K562 (cell line): ENCODE results near the gene TNFRSF19. TPM values are rescaled to one million over a fixed set of nuclear protein-coding genes. Genes with fewer than 3 reads are reported as not detected.

Experiments used
- ATAC-seq: fragments of 200-7000 bp; cut with Tn5 transposase; 3 replicates; pipeline ENCODE4 v1.9.1; 2020; ENCODE audit warnings: moderate library complexity
- BruUV-seq: library from RNA; stranded (reverse); fragments of 400-500 nt; replicated peaks from 2 replicates; lab custom pipeline; 2021; lab: Mats Ljungman, UMichigan
- CTCF ChIA-PET: fragments of 300-600 bp; formaldehyde crosslinking; extraction: SDS; loops from one replicate; lab custom pipeline; 2021; ENCODE audit warnings: low intra/inter-chr PET ratio; lab: Yijun Ruan, JAX
- POLR2A ChIA-PET: fragments of 300-600, 350-650 bp; sonication (Branson Sonifier 250); formaldehyde crosslinking; extraction: SDS; loops from one replicate; lab custom pipeline; 2021; ENCODE audit warnings: antibody characterized with exemption, inconsistent platforms; lab: Yijun Ruan, JAX
- DNase-seq, 4 experiments: peaks; one replicate each; pipeline versions ENCODE4 v3.0.0 to v3.0.0-alpha.2; 2011 to 2018; ENCODE audit warnings: low spot score in 3 of 4, mixed read lengths in 3 of 4; ENCODE audit errors: extremely low read depth in 1 of 4
- FAIRE-seq: peaks from 2 replicates; lab custom pipeline; 2011; peaks lifted over from hg19 to GRCh38; lab: Jason Lieb, UNC
- H2AFZ ChIP-seq: 2 replicates; pipeline ENCODE4 v1.6.0; 2011; ENCODE audit warnings: low read depth, low read length, control low read depth, inconsistent platforms
- H3K27ac ChIP-seq: fragments of 200-600 bp; 3 replicates; pipeline ENCODE4 v1.8.0; 2011; ENCODE audit warnings: low read depth, mild to moderate bottlenecking, control low read depth, inconsistent platforms, low read length, moderate library complexity, mixed read lengths; ENCODE audit errors: extremely low read depth
- H3K27me3 ChIP-seq, 2 experiments: fragments of 300-600 bp in 1 of 2; 2 replicates in 1 of 2; 3 replicates in 1 of 2; pipeline versions ENCODE4 v1.6.0 to v1.8.0; 2011; ENCODE audit warnings: inconsistent platforms in 2 of 2, low read length in 2 of 2, mild to moderate bottlenecking in 1 of 2, mixed read lengths in 1 of 2, moderate library complexity in 1 of 2; ENCODE audit not compliant: control insufficient read depth in 2 of 2, insufficient read depth in 2 of 2
- H3K36me3 ChIP-seq: fragments of 300-600 bp; 3 replicates; pipeline ENCODE4 v1.8.0; 2011; ENCODE audit warnings: mild to moderate bottlenecking, low read length, inconsistent platforms; ENCODE audit not compliant: control insufficient read depth, insufficient read depth
- H3K4me1 ChIP-seq, 2 experiments: fragments of 200-600 bp in 1 of 2; replicated peaks in 1 of 2; 2 replicates in 1 of 2; 3 replicates in 1 of 2; pipeline versions ENCODE4 v1.5.1 to v1.8.0; 2011; ENCODE audit warnings: inconsistent platforms in 2 of 2, low read length in 2 of 2, mild to moderate bottlenecking in 1 of 2, mixed read lengths in 1 of 2, moderate library complexity in 1 of 2; ENCODE audit not compliant: control insufficient read depth in 2 of 2, insufficient read depth in 2 of 2
- H3K4me2 ChIP-seq: 2 replicates; pipeline ENCODE4 v1.6.1; 2011; ENCODE audit warnings: low read length, control low read depth, inconsistent platforms, mixed read lengths; ENCODE audit not compliant: insufficient read depth
- H3K4me3 ChIP-seq: fragments of 200-600 bp; sonication (generic), shearing (Covaris generic); 2 replicates; pipeline ENCODE4 v1.5.1; 2016; ENCODE audit warnings: control low read depth, inconsistent platforms
- H3K79me2 ChIP-seq: fragments of 200-600 bp; 3 replicates; pipeline ENCODE4 v1.8.0; 2011; ENCODE audit warnings: low read length, inconsistent platforms; ENCODE audit not compliant: control insufficient read depth, insufficient read depth
- H3K9ac ChIP-seq, 2 experiments: 2 replicates each; pipeline versions ENCODE4 v1.6.0 to v1.6.1; 2011; ENCODE audit warnings: low read depth in 2 of 2, low read length in 2 of 2, control low read depth in 1 of 2, inconsistent platforms in 1 of 2, mild to moderate bottlenecking in 1 of 2, mixed read lengths in 1 of 2; ENCODE audit not compliant: insufficient read depth in 1 of 2
- H3K9me1 ChIP-seq: one replicate; pipeline ENCODE4 v1.6.0; 2011; ENCODE audit warnings: inconsistent platforms, mild to moderate bottlenecking, low read length, moderate library complexity; ENCODE audit not compliant: control insufficient read depth, insufficient read depth
- H3K9me3 ChIP-seq: replicated peaks from 2 replicates; pipeline ENCODE4 v1.5.1; 2011; ENCODE audit warnings: low read depth, low read length, inconsistent platforms; ENCODE audit not compliant: control insufficient read depth, insufficient read depth
- H4K20me1 ChIP-seq: replicated peaks from 2 replicates; pipeline ENCODE4 v1.6.1; 2011; ENCODE audit warnings: low read length, inconsistent platforms, mixed read lengths; ENCODE audit not compliant: control insufficient read depth, insufficient read depth
- ATF1 ChIP-seq, 2 experiments: fragments of 450-650 bp in 1 of 2; IDR thresholded peaks; 2 replicates each; pipeline ENCODE4 v1.6.1; 2016; ENCODE audit warnings: missing compliant biosample characterization in 1 of 2, missing genetic modification characterization in 1 of 2
- BCOR ChIP-seq: fragments of 450-650 bp; IDR thresholded peaks from 2 replicates; pipeline ENCODE4 v1.6.1; 2016
- BMI1 ChIP-seq: fragments of 150-350 bp; IDR thresholded peaks from 2 replicates; pipeline ENCODE4 v1.6.1; 2014; ENCODE audit warnings: low read length
- BRCA1 ChIP-seq, 2 experiments: fragments of 450-650 bp in 1 of 2; sonication (generic) in 1 of 2; formaldehyde crosslinking in 1 of 2; IDR thresholded peaks; 2 replicates each; pipeline versions ENCODE4 v1.5.0 to v1.6.1; 2017 to 2020; ENCODE audit warnings: mild to moderate bottlenecking in 1 of 2, missing genetic modification reagents in 1 of 2
- BRD4 ChIP-seq: fragments of 200-600 bp; sonication (generic); IDR thresholded peaks from 2 replicates; pipeline ENCODE4 v1.6.1; 2017; ENCODE audit warnings: inconsistent platforms
- ETV6 ChIP-seq, 3 experiments: fragments of 150-350 bp in 1 of 3; sonication (generic) in 1 of 3; formaldehyde crosslinking in 1 of 3; IDR thresholded peaks; 2 replicates each; pipeline versions ENCODE4 v1.6.1 to v1.8.0; 2014 to 2022; ENCODE audit warnings: borderline replicate concordance in 2 of 3, low read depth in 2 of 3, antibody characterized with exemption in 1 of 3, low read length in 1 of 3, mild to moderate bottlenecking in 1 of 3, missing genetic modification reagents in 1 of 3
- HNRNPL ChIP-seq: fragments of 200-400 bp; formaldehyde crosslinking; IDR thresholded peaks from 2 replicates; pipeline ENCODE4 v1.6.1; 2017; ENCODE audit warnings: low read depth, mild to moderate bottlenecking, low read length
- KAT7 ChIP-seq: sonication (generic); formaldehyde crosslinking; IDR thresholded peaks from 2 replicates; pipeline ENCODE4 v1.8.0; 2022; ENCODE audit warnings: missing genetic modification reagents, mild to moderate bottlenecking, borderline replicate concordance
- MECOM ChIP-seq: fragments of 250-450 bp; sonication (Bioruptor Pico); IDR thresholded peaks from 2 replicates; pipeline ENCODE4 v1.8.0; 2022; ENCODE audit warnings: inconsistent platforms
- NFE2 ChIP-seq: IDR thresholded peaks from 2 replicates; pipeline ENCODE4 v1.6.1; 2014; ENCODE audit warnings: antibody characterized with exemption, low read depth
- PURB ChIP-seq: sonication (generic); formaldehyde crosslinking; IDR thresholded peaks from 2 replicates; pipeline ENCODE4 v1.9.0; 2021; ENCODE audit warnings: low read depth, mild to moderate bottlenecking, missing genetic modification reagents
- RBM15 ChIP-seq: fragments of 200-400 bp; formaldehyde crosslinking; IDR thresholded peaks from 2 replicates; pipeline ENCODE4 v1.6.1; 2018; ENCODE audit warnings: mild to moderate bottlenecking, low read length, moderate library complexity; ENCODE audit not compliant: insufficient read depth
- RFX5 ChIP-seq: IDR thresholded peaks from 2 replicates; pipeline ENCODE4 v1.6.1; 2011; ENCODE audit warnings: low read depth, mild to moderate bottlenecking, improper control_type of control experiment, low read length
- SMAD4 ChIP-seq: fragments of 250-450 bp; sonication (Bioruptor Pico); conservative IDR thresholded peaks from 2 replicates; pipeline ENCODE4 v1.8.0; 2021; ENCODE audit warnings: inconsistent platforms, mild to moderate bottlenecking, moderate library complexity
- ZNF121 ChIP-seq: sonication (generic); formaldehyde crosslinking; conservative IDR thresholded peaks from 2 replicates; pipeline ENCODE4 v1.8.0; 2022; ENCODE audit warnings: missing genetic modification reagents
- ZNF780A ChIP-seq: fragments of 250-450 bp; sonication (Bioruptor Pico); IDR thresholded peaks from 2 replicates; pipeline ENCODE4 v1.5.0; 2021; ENCODE audit warnings: mild to moderate bottlenecking
- WGBS: fragments of 100-300 bp; shearing (Covaris generic); methylation state at CpG from one replicate; pipeline ENCODE4 v1.1.6; 2016; ENCODE audit warnings: low coverage, mixed read lengths; ENCODE audit not compliant: insufficient coverage; ENCODE audit errors: missing lambda C conversion rate; 5-methylcytosine and 5-hydroxymethylcytosine counted together
- in situ Hi-C: fragments of 300-500 bp; cut with MboI; formaldehyde crosslinking; loops from 4 replicates; pipeline ENCODE4 v1.15.0; 2018; ENCODE audit warnings: inconsistent platforms, mixed read lengths
- intact Hi-C: fragments of 100-400 bp; cut with micrococcal nuclease; formaldehyde crosslinking; loops from 2 replicates; pipeline ENCODE4 v1.14.2; 2022
- polyA plus RNA-seq, 8 experiments: library from polyadenylated mRNA; depleted of rRNA in 4 of 8; stranded (reverse) in 5 of 8; unstranded in 3 of 8; fragments of >200 nt; fragmentation: Nextera tagmentation in 2 of 8; fragmentation: Illumina TruSeq in 1 of 8; extraction: Ambion mirVana in 2 of 8; extraction: Trizol in 1 of 8; gene quantifications; 2 replicates each; pipeline versions ENCODE4 v1.2.1 to v1.2.3, GENCODE V29; 2011 to 2014; ENCODE audit warnings: inconsistent platforms in 1 of 8, missing spikeins in 1 of 8
- total RNA-seq, 7 experiments: library from RNA; depleted of rRNA in 6 of 7; stranded (reverse); fragments of >200 nt in 6 of 7; fragmentation: Illumina TruSeq in 2 of 7; extraction: Trizol in 2 of 7; gene quantifications; 2 replicates each; pipeline versions ENCODE4 v1.2.1 to v1.2.3, GENCODE V29; 2011 to 2021; ENCODE audit warnings: low replicate concordance in 1 of 7
- TF ChIP-seq, protein P1 (sequence below): fragments of 250-450 bp; sonication (Bioruptor Pico); IDR thresholded peaks from 2 replicates; pipeline ENCODE4 v1.5.0; 2021; ENCODE audit warnings: mild to moderate bottlenecking, moderate library complexity

TNFRSF19 gene
- total and polyA plus RNA-seq, 9 of the 15 experiments (the other 6 are each of a cell fraction or from before 2014, with no cell fraction given), result 0.01 to 0.07 TPM; not detected in 7

DNA sequence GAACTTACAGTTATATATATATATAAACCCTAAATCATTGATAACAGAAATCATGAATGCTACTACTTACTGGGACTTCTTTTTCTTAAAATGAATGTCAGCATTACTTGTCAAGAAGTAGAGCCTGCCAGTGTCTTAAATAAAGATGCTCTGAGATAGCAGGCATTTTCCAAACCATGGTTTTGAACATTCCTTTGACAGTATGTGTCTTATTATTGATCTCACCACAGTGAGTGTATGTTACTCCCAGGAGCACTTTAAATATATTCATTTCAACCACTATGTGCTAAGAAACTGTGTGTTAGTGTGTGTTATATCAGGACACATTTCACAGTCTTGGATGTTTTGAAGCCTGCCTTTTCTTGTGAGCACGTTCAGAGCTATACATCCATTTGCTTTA lies 28.2 kb downstream of the TNFRSF19 start (continued):
- TF ChIP-seq SMAD4 (CRISPR knock-in tag), result no peak

DNA sequence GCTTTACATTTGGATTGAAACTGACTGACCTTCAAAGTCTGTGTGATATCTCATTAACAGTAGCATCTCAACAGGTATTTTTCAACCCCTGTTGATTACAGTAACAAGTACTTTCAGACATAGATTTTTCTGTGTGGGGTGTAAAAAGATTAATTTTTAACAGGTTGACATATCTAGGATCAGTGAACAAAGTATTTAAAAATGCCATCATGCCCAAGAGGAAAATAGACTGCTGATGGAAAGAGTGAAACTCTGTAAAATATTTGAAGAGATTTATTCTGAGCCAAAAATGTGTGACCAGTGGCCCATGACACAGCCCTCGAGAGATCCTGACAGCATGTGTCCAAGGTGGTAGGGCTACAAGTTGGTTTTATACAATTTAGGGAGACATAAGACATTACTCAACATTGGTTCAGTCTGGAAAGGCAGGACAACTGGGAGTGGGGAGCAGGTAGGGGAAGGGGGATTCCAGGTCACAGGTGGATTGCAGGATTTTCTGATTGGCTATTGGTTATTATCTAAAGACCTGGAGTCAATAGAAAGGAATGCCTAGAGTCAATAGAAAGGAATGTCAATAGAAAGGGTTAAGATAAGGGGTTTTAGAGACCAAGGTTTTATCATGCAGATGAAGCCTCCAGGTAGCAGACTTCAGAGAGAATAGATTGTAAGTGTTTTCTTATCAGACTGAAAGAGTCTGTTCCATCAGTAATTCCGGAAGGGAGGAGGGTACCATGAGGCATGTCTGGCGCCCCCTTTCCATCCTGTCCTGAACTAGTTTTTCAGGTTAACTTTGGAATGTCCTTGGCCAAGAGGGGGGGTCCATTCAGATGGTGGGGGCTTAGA lies 29.1 kb downstream of the TNFRSF19 start:
- H3K4me3 ChIP-seq, result no peak overlapping the region
- no peak overlapping the region for H3K27ac ChIP-seq
- no peaks in the 10 kb centered on the region for H3K9me1 ChIP-seq
- in situ Hi-C loops (no loop called here), intact Hi-C loops (no loop called here)
- DNase-seq (no peak), ATAC-seq (no peak), FAIRE-seq (no peak)
- no peaks in the 10 kb centered on the region for H3K9me3 ChIP-seq
- WGBS, result 0% methylated on average over 3 of the region's 3 CpGs
- POLR2A ChIA-PET, result no interaction called here
- H2AFZ ChIP-seq, result no peak overlapping the region
- H3K36me3 ChIP-seq, result no peaks in the 10 kb centered on the region
- CTCF ChIA-PET, result no interaction called here
- BruUV-seq, result no TSS peak
- no peaks in the 10 kb centered on the region for H3K79me2 ChIP-seq
- no peaks in the 10 kb centered on the region for H3K4me1 ChIP-seq
- no peaks in the 10 kb centered on the region for H4K20me1 ChIP-seq
- H3K9ac ChIP-seq, result no peak overlapping the region
- H3K4me2 ChIP-seq, result no peak overlapping the region
- H3K27me3 ChIP-seq, result no peaks in the 10 kb centered on the region
- no peak for TF ChIP-seq HNRNPL
- no peak for TF ChIP-seq PURB (CRISPR knock-in tag)
- TF ChIP-seq, protein P1, sequence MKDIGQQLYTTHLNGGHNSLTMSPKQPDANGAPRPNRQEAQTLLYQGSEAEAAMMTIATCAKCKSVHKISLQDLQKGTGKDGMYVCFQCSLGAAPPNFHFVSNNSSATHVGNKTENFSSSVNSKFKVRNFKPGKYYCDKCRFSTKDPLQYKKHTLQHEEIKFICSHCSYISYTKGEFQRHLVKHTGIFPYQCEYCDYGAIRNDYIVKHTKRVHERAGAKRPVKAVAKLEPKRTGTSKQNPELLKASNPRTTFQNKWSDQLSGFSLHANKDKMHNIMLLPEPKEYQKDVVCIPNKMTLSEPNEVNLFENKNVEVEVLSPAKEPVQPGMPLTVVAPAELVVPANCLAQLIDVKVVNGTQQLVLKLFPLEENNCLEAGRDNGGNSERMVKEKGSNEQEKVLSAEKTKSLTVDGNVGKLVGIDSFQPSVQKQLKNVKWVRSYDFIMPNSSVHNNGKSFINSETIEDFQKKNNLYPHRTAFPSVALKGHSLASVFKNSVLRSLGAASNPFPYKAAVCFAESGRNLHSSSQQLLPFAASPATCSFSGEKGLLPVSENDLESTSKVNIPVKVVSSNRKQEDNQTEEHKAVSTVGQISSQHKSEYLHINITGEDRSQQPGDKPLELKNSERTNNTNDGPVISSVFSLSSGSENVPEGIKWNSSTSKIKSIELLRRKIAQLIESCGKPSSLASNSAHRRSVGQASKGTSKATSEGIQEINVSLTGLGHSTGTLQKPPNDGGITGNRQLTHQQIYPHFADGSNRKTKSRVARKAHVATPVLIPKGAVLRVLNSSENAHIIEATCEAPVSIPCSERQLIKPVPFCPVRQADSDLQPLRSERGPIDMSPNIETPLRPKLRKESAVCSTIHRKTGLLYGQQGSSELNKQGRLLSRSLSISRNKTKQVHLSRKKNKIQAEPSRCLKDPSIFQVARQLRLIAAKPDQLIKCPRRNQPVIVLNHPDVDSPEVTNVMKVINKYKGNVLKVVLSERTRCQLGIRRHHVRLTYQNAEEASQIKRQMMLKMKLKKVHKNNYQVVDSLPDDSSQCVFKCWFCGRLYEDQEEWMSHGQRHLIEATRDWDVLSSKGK (CRISPR knock-in tag), result no peak
- TF ChIP-seq ZNF121 (CRISPR knock-in tag), result no peak
- TF ChIP-seq BMI1, result no peak
- TF ChIP-seq RFX5, result no peak
- TF ChIP-seq BRD4, result no peak
- TF ChIP-seq KAT7 (CRISPR knock-in tag), result no peak
- TF ChIP-seq ATF1 (CRISPR knock-in tag; IDR thresholded peaks at IDR 0.05), result no peak
- no peak for TF ChIP-seq ATF1 (tag; IDR thresholded peaks at IDR 0.05)
- no peak for TF ChIP-seq MECOM (CRISPR knock-in tag)
- no peak for TF ChIP-seq ETV6 (IDR thresholded peaks at IDR 0.05; ENCODE audit: borderline replicate concordance in 1 of 2, low read depth in 2 of 2, low read length in 1 of 2)
- TF ChIP-seq ETV6 (CRISPR knock-in tag; IDR thresholded peaks at IDR 0.05; ENCODE audit: borderline replicate concordance), result no peak
- no peak for TF ChIP-seq BRCA1 (IDR thresholded peaks at IDR 0.05)
- no peak for TF ChIP-seq BRCA1 (CRISPR knock-in tag; IDR thresholded peaks at IDR 0.05)
- TF ChIP-seq RBM15, result no peak
- no peak for TF ChIP-seq BCOR
- TF ChIP-seq NFE2, result no peak
- TF ChIP-seq ZNF780A (CRISPR knock-in tag), result no peak
